Measurements from ENCODE around the gene MSLN.
A peak's percentile ranks its signal among the peaks of the same experiment; 100 is the strongest.

Gene MSLN

DNA sequence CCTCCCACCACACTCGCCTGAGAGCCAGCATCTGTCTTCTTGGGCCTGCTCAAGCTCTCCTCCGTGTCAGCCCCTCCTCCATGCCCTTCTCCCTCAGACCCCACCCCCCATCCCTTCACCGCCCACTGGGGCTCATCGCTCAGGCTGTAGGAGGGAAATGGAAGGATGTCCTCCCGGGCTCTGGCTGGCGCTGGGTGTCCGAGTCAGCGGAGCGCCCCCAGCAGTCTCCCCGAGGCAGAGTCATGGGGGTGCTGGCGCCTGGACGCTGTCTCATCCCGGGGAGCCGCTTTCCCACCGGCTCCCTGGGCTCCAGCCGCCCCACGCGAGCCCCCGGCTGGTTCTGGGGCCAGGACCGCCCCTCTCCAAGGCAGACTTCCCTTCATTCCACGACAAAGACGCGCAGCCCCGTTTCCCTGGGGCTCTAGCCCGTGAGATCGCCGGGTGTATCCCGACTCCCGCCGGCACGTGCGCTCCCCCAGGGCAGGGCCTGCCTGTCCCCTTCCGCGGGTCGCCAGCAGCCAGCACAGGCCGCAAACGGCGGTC, 40.0 kb upstream of the MSLN start:
- Mint-ChIP-seq H3K9me3 (no peaks in the 10 kb centered on the region), H3K27ac (peak overlapping the region; percentile 85), H3K36me3 (ENCODE audit: low read depth) (no peaks in the 10 kb centered on the region), H3K4me3 (peak overlapping the region; percentile 83), H3K4me1 (ENCODE audit: low read depth) (peaks cover 38% of the 10 kb centered on the region), H3K27me3 (no peaks in the 10 kb centered on the region)

DNA sequence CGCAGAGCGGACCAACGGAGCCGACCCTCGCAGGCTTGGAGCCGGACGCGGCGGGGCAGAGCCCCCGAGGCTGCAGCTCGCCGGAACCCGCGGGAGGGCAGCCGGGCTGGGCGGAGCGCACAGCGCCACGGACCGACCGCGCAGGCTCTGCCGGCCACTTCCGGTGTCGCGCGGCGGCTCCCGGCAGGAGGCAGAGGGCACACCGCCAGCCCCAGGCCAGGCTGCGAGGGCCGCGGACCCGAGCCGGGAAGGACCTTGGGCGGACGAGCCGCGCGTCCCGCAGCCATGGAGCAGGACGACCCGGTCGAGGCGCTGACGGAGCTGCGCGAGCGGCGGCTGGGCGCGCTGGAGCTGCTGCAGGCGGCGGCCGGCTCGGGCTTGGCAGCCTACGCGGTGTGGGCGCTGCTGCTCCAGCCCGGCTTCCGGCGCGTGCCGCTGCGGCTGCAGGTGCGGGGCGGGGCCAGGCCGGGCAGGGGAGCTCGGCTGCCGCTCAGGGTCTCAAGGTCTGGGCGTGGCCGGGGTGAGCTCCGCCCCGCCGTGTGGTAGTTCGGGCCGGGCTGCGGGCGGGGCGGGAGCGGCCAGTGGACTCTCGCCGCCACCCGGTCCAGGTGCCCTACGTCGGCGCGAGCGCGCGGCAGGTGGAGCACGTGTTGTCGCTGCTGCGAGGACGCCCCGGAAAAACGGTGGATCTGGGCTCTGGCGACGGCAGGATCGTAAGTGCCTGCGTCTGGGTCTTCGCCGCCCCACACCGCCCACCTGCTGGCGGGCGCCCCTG, 39.4 kb upstream of the MSLN start, which contains the start of gene ANTKMT:
Gene ANTKMT, plus strand, starts transcription at position 157 of the 775 bp plus-strand sequence. Its CDS starts 129 bp downstream, at position 286.
- Mint-ChIP-seq H3K36me3 (ENCODE audit: low read depth) (no peaks in the 10 kb centered on the region), H3K27ac (peak within 1 kb of the TSS; percentile 85), H3K9me3 (no peaks in the 10 kb centered on the region), H3K4me3 (peak within 1 kb of the TSS; percentile 83), H3K4me1 (ENCODE audit: low read depth) (peaks cover 34% of the 10 kb centered on the region), H3K27me3 (no peaks in the 10 kb centered on the region)

DNA sequence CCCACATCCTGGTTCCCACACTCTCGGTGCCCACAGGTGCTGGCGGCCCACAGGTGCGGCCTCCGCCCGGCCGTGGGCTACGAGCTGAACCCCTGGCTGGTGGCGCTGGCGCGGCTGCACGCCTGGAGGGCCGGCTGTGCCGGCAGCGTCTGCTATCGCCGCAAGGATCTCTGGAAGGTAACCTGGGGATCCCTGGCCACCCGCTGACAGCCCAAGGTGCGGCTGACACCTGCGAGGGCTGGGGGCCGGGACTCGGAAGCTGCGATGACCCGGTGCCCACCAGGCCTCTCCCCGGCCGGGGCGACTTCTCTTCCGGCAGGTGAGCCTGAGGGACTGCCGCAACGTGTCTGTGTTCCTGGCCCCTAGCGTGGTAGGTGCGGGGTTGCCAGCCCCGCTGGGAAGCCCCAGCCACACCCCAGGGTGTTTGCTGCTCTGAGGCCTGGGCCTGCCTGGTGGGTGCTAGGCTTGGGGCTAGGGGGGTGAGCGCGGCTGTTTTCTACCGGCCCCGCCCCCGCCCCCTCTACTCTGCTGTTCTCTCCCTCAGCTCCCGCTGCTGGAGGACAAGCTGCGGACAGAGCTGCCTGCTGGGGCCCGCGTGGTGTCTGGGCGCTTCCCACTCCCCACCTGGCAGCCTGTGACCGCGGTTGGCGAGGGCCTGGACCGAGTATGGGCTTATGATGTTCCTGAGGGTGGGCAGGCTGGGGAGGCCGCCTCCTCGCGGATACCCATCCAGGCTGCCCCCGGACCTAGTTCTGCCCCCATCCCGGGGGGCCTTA, 38.6 kb upstream of the MSLN start:
- peak overlapping the region; percentile 45 for H3K27ac Mint-ChIP-seq

DNA sequence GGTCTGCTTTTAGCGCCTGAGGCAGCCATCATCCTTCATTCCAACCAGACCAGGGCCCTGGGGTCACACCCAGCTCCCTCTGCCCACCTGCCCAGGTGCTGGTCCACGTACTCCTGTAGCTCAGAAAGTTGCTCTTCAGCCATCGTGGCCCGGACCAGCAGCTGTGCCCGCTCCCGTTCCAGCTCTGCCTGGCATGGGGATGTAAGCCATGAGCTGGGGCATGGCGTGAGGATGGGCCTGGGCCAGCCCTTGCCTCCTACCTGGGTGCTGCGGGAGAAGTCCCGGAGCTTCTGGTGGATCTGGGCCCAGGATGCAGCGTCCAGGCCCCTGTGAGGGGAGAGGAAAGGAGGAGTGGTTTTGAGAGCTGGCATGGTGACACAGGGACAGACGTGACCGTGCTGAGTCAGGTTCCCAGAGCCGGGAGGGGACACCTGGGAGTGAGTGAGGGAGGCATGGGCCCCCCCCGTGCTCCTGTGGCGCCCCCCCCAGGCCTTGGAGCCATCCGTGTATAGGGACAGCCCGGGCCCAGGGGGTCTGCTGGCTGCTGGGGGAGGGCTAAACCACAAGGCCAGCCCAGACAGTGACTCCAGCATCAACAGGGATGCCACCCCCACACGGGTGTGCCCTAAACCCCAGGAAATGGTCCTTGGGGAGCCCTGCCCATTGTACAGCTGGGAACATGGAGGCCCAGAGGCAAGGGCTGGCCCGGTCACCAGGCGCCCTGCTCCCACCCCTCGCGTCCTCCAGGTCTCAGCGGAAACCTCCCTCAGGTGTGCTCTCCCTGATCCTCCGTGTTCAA, 37.5 kb upstream of the MSLN start:
- H3K36me3 Mint-ChIP-seq (ENCODE audit: low read depth), result no peaks in the 10 kb centered on the region
- no peaks in the 10 kb centered on the region for H3K27me3 Mint-ChIP-seq
- H3K4me3 Mint-ChIP-seq, result peak overlapping the region; percentile 45
- H3K4me1 Mint-ChIP-seq (ENCODE audit: low read depth), result peaks cover 31% of the 10 kb centered on the region
- no peaks in the 10 kb centered on the region for H3K9me3 Mint-ChIP-seq
- no peak overlapping the region for H3K27ac Mint-ChIP-seq

More for the DNA sequence above, 38.6 kb upstream of the MSLN start:
- Mint-ChIP-seq H3K4me3 (peak overlapping the region; percentile 66), H3K4me1 (ENCODE audit: low read depth) (peaks cover 31% of the 10 kb centered on the region), H3K27me3 (no peaks in the 10 kb centered on the region), H3K36me3 (ENCODE audit: low read depth) (no peaks in the 10 kb centered on the region), H3K9me3 (no peaks in the 10 kb centered on the region)

DNA sequence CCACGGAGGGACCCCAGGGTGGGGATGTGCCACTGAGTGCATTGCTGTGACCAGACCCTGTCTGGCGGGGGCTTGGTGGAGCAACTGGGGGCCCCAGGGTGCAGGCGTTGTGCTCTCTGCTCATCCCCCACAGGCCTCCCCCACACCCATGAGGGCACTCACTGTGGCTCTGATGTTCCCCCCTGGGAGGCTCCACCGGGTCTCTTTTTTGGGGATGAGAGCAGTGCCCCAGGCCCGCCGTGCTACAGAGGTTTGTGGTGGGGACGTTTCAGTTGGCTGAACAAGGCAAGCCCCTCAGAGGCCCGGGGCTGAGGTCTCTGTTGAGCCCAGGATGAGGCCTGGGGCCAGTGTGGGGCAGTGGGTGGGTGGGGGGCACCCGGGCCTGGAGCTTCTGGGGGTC, 36.8 kb upstream of the MSLN start:
- Mint-ChIP-seq H3K9me3 (no peaks in the 10 kb centered on the region), H3K4me1 (ENCODE audit: low read depth) (peaks cover 29% of the 10 kb centered on the region), H3K27ac (no peak overlapping the region), H3K4me3 (no peak overlapping the region), H3K36me3 (ENCODE audit: low read depth) (no peaks in the 10 kb centered on the region), H3K27me3 (no peaks in the 10 kb centered on the region)

DNA sequence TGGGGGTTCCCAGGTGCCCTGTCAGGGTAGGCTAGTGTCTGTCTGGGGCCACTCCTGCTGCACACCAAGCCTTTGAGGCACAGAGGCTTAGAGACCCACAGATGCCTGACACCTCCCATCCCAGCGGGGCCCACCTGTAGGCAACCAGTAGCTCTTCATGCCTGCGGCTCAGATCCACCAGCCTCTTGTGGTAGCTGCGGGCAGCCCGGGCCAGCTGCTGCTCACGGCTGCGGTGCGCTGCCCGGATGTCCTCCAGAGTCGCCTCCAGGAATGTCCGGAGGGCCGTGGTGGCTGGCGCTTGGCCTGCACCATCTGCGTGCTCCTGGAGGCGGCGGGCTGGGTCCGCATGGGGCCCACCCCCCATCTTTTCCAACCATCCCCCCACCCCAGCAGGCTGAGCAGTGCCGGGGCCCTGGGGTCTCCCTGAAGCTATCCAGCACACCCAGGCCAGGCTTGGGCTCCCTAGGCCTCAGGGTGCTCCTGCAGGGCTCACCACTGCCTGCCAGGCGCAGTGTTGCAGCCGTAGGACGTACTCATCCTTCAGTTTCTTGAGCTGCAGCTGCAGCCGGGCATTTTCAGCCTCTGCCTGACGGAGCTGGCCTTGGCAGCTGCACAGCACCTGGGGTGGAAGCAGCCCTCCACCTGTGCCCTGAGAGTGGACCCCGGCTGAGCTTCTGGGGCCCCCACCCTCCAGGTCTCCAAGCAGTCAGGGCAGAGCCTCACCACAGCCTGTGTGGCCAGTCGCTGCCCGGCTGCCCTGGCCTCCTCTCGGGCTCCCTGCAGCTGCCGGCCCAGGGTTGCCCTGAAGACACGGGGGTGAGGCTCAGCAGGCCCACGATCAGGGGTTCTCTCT, 36.1 kb upstream of the MSLN start:
- H3K4me3 Mint-ChIP-seq, result no peak overlapping the region
- H3K9me3 Mint-ChIP-seq, result no peaks in the 10 kb centered on the region
- H3K36me3 Mint-ChIP-seq (ENCODE audit: low read depth), result no peaks in the 10 kb centered on the region
- no peak overlapping the region for H3K27ac Mint-ChIP-seq
- H3K27me3 Mint-ChIP-seq, result no peaks in the 10 kb centered on the region
- peaks cover 22% of the 10 kb centered on the region for H3K4me1 Mint-ChIP-seq (ENCODE audit: low read depth)

DNA sequence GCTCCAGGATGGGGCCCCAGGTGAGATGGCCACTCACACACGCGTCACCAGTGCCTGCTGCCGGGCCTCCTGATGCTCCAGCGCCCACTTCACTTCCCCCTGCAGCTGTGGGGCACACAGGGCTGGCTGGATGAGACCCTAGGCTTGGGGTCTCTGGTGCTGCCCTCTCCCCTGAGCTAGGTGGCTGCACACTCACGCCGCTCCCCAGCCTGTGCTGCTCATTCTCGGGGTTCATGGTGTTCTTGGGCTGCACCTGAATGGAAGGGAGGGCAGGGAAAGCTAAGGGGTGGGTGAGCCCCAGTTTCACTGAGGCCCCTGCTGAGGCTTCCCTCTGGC, 35.5 kb upstream of the MSLN start:
- Mint-ChIP-seq H3K36me3 (ENCODE audit: low read depth) (no peaks in the 10 kb centered on the region), H3K27me3 (no peaks in the 10 kb centered on the region), H3K27ac (no peak overlapping the region), H3K4me1 (ENCODE audit: low read depth) (peaks cover 16% of the 10 kb centered on the region), H3K9me3 (no peaks in the 10 kb centered on the region), H3K4me3 (no peak overlapping the region)

DNA sequence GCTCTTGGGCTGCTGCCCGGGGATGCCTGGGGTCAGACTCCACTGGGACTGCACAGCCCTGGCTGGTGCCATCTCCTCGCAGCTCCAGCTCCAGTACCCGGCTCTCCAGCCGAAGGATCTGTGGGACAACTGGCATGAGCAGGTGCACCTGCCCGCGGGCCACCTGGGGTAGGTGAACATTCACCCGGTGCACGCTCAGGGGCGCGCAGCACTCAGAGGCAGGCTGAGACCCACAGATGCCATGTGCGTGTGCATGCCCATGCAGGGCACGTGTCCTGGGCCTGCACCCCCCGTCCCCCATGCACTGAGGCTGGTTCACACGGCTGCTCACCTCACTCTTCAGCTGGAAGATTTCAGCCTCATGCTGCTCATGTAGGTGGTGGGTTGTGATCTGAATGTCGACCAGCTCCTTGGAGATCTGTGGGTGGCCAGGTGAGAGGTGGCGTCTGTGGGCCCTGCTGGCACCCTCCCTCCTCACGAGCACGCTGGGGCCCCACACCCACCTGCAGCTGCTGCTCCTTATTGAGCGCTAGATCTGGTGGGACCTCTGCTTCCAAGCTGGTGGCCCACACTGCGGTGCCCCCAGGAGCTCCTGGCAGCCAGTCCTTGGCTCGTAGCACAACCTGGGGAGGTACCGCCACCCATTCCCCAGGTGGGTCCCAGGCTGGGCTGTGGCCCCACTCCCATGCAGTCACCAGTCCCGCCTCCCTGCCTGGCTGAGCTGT, 34.9 kb upstream of the MSLN start:
- no peak overlapping the region for H3K4me3 Mint-ChIP-seq
- peaks cover 11% of the 10 kb centered on the region for H3K4me1 Mint-ChIP-seq (ENCODE audit: low read depth)
- H3K36me3 Mint-ChIP-seq (ENCODE audit: low read depth), result no peaks in the 10 kb centered on the region
- no peak overlapping the region for H3K27ac Mint-ChIP-seq
- no peaks in the 10 kb centered on the region for H3K27me3 Mint-ChIP-seq
- H3K9me3 Mint-ChIP-seq, result no peaks in the 10 kb centered on the region

DNA sequence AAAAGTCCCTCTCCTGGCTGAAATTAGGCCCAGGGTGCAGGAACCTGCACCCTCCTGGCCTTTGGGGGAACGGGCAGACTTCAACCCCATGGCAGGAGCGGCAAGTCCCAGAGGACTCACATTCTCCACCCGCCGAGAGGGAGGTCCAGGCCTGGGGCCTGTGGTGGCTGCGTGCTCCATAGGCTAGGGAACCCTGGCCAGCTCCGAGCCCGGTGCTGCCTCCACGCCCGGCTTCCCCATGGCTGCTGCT, 34.4 kb upstream of the MSLN start:
- no peak overlapping the region for H3K4me3 Mint-ChIP-seq
- H3K4me1 Mint-ChIP-seq (ENCODE audit: low read depth), result peaks cover 11% of the 10 kb centered on the region
- H3K9me3 Mint-ChIP-seq, result no peaks in the 10 kb centered on the region
- no peaks in the 10 kb centered on the region for H3K36me3 Mint-ChIP-seq (ENCODE audit: low read depth)
- H3K27ac Mint-ChIP-seq, result no peak overlapping the region
- H3K27me3 Mint-ChIP-seq, result no peaks in the 10 kb centered on the region

DNA sequence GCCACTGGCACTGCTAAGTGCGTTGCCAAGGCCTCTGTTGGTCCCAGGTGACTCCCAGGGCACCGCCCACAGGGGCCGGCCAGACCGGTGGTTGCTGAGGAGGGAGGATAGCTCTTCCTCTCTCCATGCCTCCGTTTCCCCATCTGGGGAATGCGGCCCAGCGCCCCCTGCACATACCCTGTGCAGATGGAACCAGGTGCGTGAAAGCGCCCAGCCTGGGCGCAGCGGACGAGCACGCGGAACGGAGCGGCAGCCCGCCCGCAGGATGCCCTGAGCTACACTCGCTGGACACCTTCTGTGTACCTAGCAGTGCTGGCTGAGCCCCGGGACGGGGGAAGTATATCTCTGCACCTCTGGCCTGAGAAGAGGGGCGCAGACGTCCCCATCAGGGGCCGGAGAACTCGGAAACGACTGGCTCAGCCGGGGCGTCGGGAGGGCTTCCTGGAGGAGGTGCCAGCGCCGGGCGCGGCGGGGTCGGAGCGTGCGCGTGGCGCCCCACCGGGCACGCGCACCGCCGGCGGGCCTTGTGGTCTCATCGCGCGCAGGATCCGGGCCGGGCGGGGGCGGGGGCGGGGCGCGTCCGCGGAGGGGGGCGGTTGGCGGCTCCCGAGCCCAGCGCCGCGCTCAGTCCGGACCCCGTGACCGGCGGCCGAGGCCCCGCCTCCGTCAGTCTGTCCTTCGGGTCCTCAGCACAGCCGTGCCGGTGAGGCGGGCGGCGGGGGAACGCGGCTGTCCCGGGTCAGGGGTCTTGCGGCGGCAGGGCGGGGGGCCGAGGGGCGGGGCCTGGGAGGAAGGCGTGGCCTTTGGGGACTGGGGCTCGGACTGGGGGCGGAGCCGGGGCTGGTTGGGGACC, 33.9 kb upstream of the MSLN start, which contains the start of the genes CCDC78 and HAGHL:
Gene CCDC78, minus strand, starts transcription at position 6 of the 853 bp plus-strand sequence. CDS start 76 bp downstream, outside the sequence.
Gene HAGHL, plus strand, starts transcription at position 669 of the 853 bp plus-strand sequence. CDS start 404 bp downstream, outside the sequence.
- Mint-ChIP-seq H3K27me3 (no peaks in the 10 kb centered on the region), H3K4me3 (peak within 1 kb of the TSS; percentile 70), H3K27ac (no peak within 1 kb of the TSS), H3K36me3 (ENCODE audit: low read depth) (no peaks in the 10 kb centered on the region), H3K9me3 (no peaks in the 10 kb centered on the region), H3K4me1 (ENCODE audit: low read depth) (peaks cover 11% of the 10 kb centered on the region)

DNA sequence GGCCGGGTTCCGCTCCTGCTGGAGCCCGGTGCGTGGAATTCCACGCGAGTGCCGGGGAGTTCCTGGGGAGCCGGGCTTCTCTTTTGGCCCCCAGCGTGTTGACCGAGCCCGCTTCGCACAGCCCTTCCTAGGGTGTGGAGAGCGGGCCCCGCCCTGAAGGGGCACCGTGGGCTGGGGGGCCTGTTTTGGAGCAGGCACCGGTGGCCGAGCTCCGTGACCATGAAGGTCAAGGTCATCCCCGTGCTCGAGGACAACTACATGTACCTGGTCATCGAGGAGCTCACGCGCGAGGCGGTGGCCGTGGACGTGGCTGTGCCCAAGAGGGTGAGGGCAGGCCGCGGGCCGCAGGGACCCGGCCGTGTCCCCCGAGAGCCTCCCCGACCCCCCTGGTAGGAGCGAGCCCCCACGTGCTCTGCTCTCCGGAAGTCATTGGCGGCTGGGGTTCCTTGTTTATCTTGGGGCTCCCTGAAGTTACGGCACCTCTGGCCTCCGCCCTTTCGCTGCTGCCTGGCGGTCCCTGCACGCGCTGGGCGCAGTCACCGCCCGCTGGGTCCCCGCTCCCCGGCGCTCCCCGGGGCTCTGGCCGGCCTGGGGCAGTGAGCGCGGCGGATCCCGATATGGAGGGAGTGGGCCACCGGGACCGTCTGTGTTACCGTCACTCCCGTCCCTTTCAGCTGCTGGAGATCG, 33.1 kb upstream of the MSLN start:
- Mint-ChIP-seq H3K27me3 (no peaks in the 10 kb centered on the region), H3K4me3 (peak overlapping the region; percentile 70), H3K36me3 (ENCODE audit: low read depth) (no peaks in the 10 kb centered on the region), H3K27ac (no peak overlapping the region), H3K4me1 (ENCODE audit: low read depth) (peaks cover 6% of the 10 kb centered on the region), H3K9me3 (no peaks in the 10 kb centered on the region)

DNA sequence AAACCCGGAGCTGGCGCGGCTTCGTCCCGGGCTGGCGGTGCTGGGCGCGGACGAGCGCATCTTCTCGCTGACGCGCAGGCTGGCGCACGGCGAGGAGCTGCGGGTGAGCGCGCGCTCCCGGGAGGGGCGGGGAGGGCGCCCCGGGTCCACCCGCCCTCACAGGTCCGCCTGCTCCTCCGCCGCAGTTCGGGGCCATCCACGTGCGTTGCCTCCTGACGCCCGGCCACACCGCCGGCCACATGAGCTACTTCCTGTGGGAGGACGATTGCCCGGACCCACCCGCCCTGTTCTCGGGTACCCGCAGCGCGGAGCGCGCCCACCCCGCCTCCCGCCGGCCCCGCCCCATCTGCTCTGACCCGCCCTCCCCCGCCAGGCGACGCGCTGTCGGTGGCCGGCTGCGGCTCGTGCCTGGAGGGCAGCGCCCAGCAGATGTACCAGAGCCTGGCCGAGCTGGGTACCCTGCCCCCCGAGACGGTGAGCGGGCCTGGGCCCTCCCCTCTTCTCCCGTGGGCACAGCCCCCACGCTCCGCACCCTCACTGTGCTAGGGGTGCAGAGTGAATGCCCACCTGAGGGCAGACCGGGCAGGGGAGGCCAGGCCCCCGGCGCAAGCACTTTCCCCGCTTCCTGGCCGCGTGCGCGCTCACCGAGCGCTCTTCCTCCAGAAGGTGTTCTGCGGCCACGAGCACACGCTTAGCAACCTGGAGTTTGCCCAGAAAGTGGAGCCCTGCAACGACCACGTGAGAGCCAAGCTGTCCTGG, 32.2 kb upstream of the MSLN start:
- Mint-ChIP-seq H3K4me1 (ENCODE audit: low read depth) (no peaks in the 10 kb centered on the region), H3K27me3 (no peaks in the 10 kb centered on the region), H3K4me3 (peak overlapping the region; percentile 51), H3K36me3 (ENCODE audit: low read depth) (no peaks in the 10 kb centered on the region), H3K9me3 (no peaks in the 10 kb centered on the region), H3K27ac (no peak overlapping the region)

All from stimulated activated naive CD8-positive, alpha-beta T cell treated with anti-CD3 and anti-CD28 coated beads, Interleukin-15, Interleukin-2, amounts not matched to agents 100 ng/mL and 50 ng/mL, for 24 hours (primary cell).